NT2/D1 (cell line): ENCODE measurements around the gene CST6.

Experiments used
- DNase-seq: peaks from one replicate; pipeline ENCODE4 v3.0.0-alpha.2; 2011; ENCODE audit warnings: low read depth, low spot score
- H3K27me3 ChIP-seq: 2 replicates; pipeline ENCODE4 v1.6.0; 2011; ENCODE audit warnings: mild to moderate bottlenecking; ENCODE audit not compliant: insufficient read length, insufficient read depth
- H3K36me3 ChIP-seq: 2 replicates; pipeline ENCODE4 v1.6.1; 2011; ENCODE audit warnings: mild to moderate bottlenecking, low read length, mixed read lengths; ENCODE audit not compliant: insufficient read depth, insufficient read length
- H3K4me1 ChIP-seq: 2 replicates; pipeline ENCODE4 v1.5.1; 2011; ENCODE audit not compliant: insufficient read depth, insufficient read length
- H3K4me3 ChIP-seq: 2 replicates; pipeline ENCODE4 v1.5.1; 2011; ENCODE audit warnings: low read depth; ENCODE audit not compliant: insufficient read length
- H3K9ac ChIP-seq: 2 replicates; pipeline ENCODE4 v1.6.0; 2011; ENCODE audit warnings: low read depth; ENCODE audit not compliant: insufficient read length
- H3K9me3 ChIP-seq: 2 replicates; pipeline ENCODE4 v1.5.1; 2011; ENCODE audit warnings: mild to moderate bottlenecking, low read length; ENCODE audit not compliant: insufficient read depth
- SUZ12 ChIP-seq: IDR thresholded peaks from 2 replicates; pipeline ENCODE4 v1.6.1; 2011; ENCODE audit not compliant: insufficient read length, insufficient read depth; ENCODE audit errors: extremely low read depth
- YY1 ChIP-seq: IDR thresholded peaks from 2 replicates; pipeline ENCODE4 v1.6.1; 2011; ENCODE audit not compliant: insufficient read length, insufficient read depth
- ZNF274 ChIP-seq: IDR thresholded peaks from 2 replicates; pipeline ENCODE4 v1.6.1; 2011; ENCODE audit warnings: mild to moderate bottlenecking, low read depth, low read length

CST6 gene

GRCh38 chr11:65973439-65974110 lies 38.2 kb upstream of the CST6 start:
- Histone ChIP-seq H3K4me3 (no peak overlapping the region), H3K36me3 (peaks cover 76% of the 10 kb centered on the region)

GRCh38 chr11:65975771-65976170 lies 36.0 kb upstream of the CST6 start:
- no peak for DNase-seq
- Histone ChIP-seq H3K9me3 (no peaks in the 10 kb centered on the region), H3K4me1 (peaks cover 9% of the 10 kb centered on the region), H3K27me3 (no peaks in the 10 kb centered on the region), H3K4me3 (no peak overlapping the region), H3K36me3 (peaks cover 74% of the 10 kb centered on the region), H3K9ac (peak overlapping the region; percentile 21)
- TF ChIP-seq YY1 (no peak), ZNF274 (no peak), SUZ12 (no peak)

More at GRCh38 chr11:65973439-65974110, 38.2 kb upstream of the CST6 start:
- Histone ChIP-seq H3K4me1 (peaks cover 9% of the 10 kb centered on the region), H3K9ac (no peak overlapping the region), H3K27me3 (no peaks in the 10 kb centered on the region), H3K9me3 (no peaks in the 10 kb centered on the region)
- TF ChIP-seq YY1 (no peak), SUZ12 (no peak), ZNF274 (no peak)
- DNase-seq, result no peak

- TF ChIP-seq ZNF274, result no peak
- TF ChIP-seq SUZ12, result no peak
- no peak for TF ChIP-seq YY1
- Histone ChIP-seq H3K27me3 (no peaks in the 10 kb centered on the region), H3K9me3 (no peaks in the 10 kb centered on the region), H3K4me1 (peaks cover 9% of the 10 kb centered on the region), H3K9ac (peak overlapping the region; percentile 21), H3K4me3 (no peak overlapping the region), H3K36me3 (peaks cover 80% of the 10 kb centered on the region)
- DNase-seq, result no peak
Measured at GRCh38 chr11:65976216-65977176, 35.3 kb upstream of the CST6 start.

GRCh38 chr11:65977621-65978390 lies 34.0 kb upstream of the CST6 start:
- Histone ChIP-seq H3K9ac (no peak overlapping the region), H3K36me3 (peaks cover 70% of the 10 kb centered on the region)
- DNase-seq, result no peak

GRCh38 chr11:65978391-65979238 lies 33.2 kb upstream of the CST6 start:
- H3K4me3 ChIP-seq, result no peak overlapping the region
- no peaks in the 10 kb centered on the region for H3K27me3 ChIP-seq
- H3K36me3 ChIP-seq, result peaks cover 68% of the 10 kb centered on the region
- TF ChIP-seq YY1, result no peak
- TF ChIP-seq ZNF274, result no peak
- TF ChIP-seq SUZ12, result no peak
- no peaks in the 10 kb centered on the region for H3K9me3 ChIP-seq
- H3K9ac ChIP-seq, result no peak overlapping the region
- peaks cover 9% of the 10 kb centered on the region for H3K4me1 ChIP-seq
- no peak for DNase-seq

More at GRCh38 chr11:65977621-65978390, 34.0 kb upstream of the CST6 start:
- Histone ChIP-seq H3K27me3 (no peaks in the 10 kb centered on the region), H3K4me1 (peaks cover 9% of the 10 kb centered on the region), H3K4me3 (no peak overlapping the region), H3K9me3 (no peaks in the 10 kb centered on the region)
- TF ChIP-seq SUZ12, result no peak
- TF ChIP-seq ZNF274, result no peak
- TF ChIP-seq YY1, result no peak

- Histone ChIP-seq H3K9me3 (no peaks in the 10 kb centered on the region), H3K9ac (no peak overlapping the region), H3K4me3 (no peak overlapping the region), H3K27me3 (no peaks in the 10 kb centered on the region), H3K4me1 (peaks cover 11% of the 10 kb centered on the region), H3K36me3 (peaks cover 67% of the 10 kb centered on the region)
- DNase-seq, result no peak
- TF ChIP-seq YY1, result no peak
- TF ChIP-seq SUZ12, result no peak
- no peak for TF ChIP-seq ZNF274
Measured at GRCh38 chr11:65979261-65979759, 32.5 kb upstream of the CST6 start.
